Keratinocyte (primary cell): ENCODE results near the gene LAMP1. TPM values are rescaled to one million over a fixed set of nuclear protein-coding genes. Genes with fewer than 3 reads are reported as not detected.
"Not testable (repeated sequence)": the region's sequence is repeated elsewhere in the genome, so short reads cannot be mapped to it uniquely, and the experiment has no call there.

Experiments
- DNase-seq: peaks from one replicate; pipeline ENCODE4 v3.0.0-alpha.2; 2011; ENCODE audit warnings: low read depth, missing footprints, low spot score
- FAIRE-seq: peaks from 2 replicates; lab custom pipeline; 2011; peaks lifted over from hg19 to GRCh38; lab: Jason Lieb, UNC
- H2AFZ ChIP-seq: 2 replicates; pipeline ENCODE4 v1.6.0; 2012; ENCODE audit warnings: low read length, control low read depth, inconsistent platforms; ENCODE audit not compliant: control insufficient read depth
- H3K27ac ChIP-seq: 2 replicates; pipeline ENCODE4 v1.5.1; 2011; ENCODE audit warnings: low read length; ENCODE audit not compliant: control insufficient read depth, insufficient read depth
- H3K27me3 ChIP-seq: 3 replicates; pipeline ENCODE4 v1.6.0; 2011; ENCODE audit warnings: low read length; ENCODE audit not compliant: control insufficient read depth, insufficient read depth; ENCODE audit errors: extremely low read depth
- H3K36me3 ChIP-seq, 2 experiments: 2 replicates in 1 of 2; 3 replicates in 1 of 2; pipeline ENCODE4 v1.5.1; 2011; ENCODE audit warnings: low read length in 2 of 2, mild to moderate bottlenecking in 1 of 2; ENCODE audit not compliant: control insufficient read depth in 2 of 2, insufficient read depth in 2 of 2; ENCODE audit errors: extremely low read depth in 1 of 2
- H3K4me1 ChIP-seq: 3 replicates; pipeline ENCODE4 v1.5.1; 2011; ENCODE audit warnings: low read length; ENCODE audit not compliant: control insufficient read depth, insufficient read depth; ENCODE audit errors: extremely low read depth
- H3K4me2 ChIP-seq: 3 replicates; pipeline ENCODE4 v1.6.0; 2011; ENCODE audit warnings: low read depth, low read length; ENCODE audit not compliant: control insufficient read depth, insufficient read depth; ENCODE audit errors: extremely low read depth
- H3K4me3 ChIP-seq, 3 experiments: fragments of 200-600 bp in 1 of 3; sonication (generic) in 1 of 3; 2 replicates in 2 of 3; 3 replicates in 1 of 3; pipeline ENCODE4 v1.5.1; 2011 to 2016; ENCODE audit warnings: low read length in 3 of 3, mild to moderate bottlenecking in 3 of 3, control low read depth in 2 of 3, inconsistent platforms in 1 of 3, low read depth in 1 of 3, mixed read lengths in 1 of 3, mixed run types in 1 of 3, moderate library complexity in 1 of 3; ENCODE audit not compliant: control insufficient read depth in 2 of 3, insufficient read depth in 2 of 3; ENCODE audit errors: extremely low read depth in 1 of 3
- H3K79me2 ChIP-seq: 2 replicates; pipeline ENCODE4 v1.6.0; 2012; ENCODE audit warnings: low read length; ENCODE audit not compliant: control insufficient read depth, insufficient read depth
- H3K9ac ChIP-seq: 3 replicates; pipeline ENCODE4 v1.6.0; 2011; ENCODE audit warnings: low read length; ENCODE audit not compliant: control insufficient read depth, insufficient read depth; ENCODE audit errors: extremely low read depth
- H3K9me1 ChIP-seq: 3 replicates; pipeline ENCODE4 v1.6.0; 2011; ENCODE audit warnings: low read length; ENCODE audit not compliant: control insufficient read depth, insufficient read depth; ENCODE audit errors: extremely low read depth
- H3K9me3 ChIP-seq: 2 replicates; pipeline ENCODE4 v1.5.1; 2012; ENCODE audit warnings: low read depth, low read length; ENCODE audit not compliant: control insufficient read depth
- H4K20me1 ChIP-seq: 3 replicates; pipeline ENCODE4 v1.6.0; 2011; ENCODE audit warnings: low read length; ENCODE audit not compliant: control insufficient read depth, insufficient read depth; ENCODE audit errors: extremely low read depth
- CTCF ChIP-seq, 3 experiments: IDR thresholded peaks in 1 of 3; conservative IDR thresholded peaks in 1 of 3; optimal IDR thresholded peaks in 1 of 3; 2 replicates in 2 of 3; 3 replicates in 1 of 3; pipeline versions ENCODE3 to v1.5.1; 2011; ENCODE audit warnings: low read length in 3 of 3, mild to moderate bottlenecking in 3 of 3, moderate library complexity in 2 of 3, control low read depth in 1 of 3, inconsistent platforms in 1 of 3; ENCODE audit not compliant: insufficient read depth in 2 of 3; ENCODE audit errors: extremely low read depth in 1 of 3
- EZH2 ChIP-seq: IDR thresholded peaks from one replicate; pipeline ENCODE4 v1.6.1; 2012; ENCODE audit warnings: inconsistent platforms, mild to moderate bottlenecking, low read length, moderate library complexity
- dilution Hi-C: fragments of 300-500 bp; cut with MboI; formaldehyde crosslinking; loops from one replicate; pipeline ENCODE4 v1.7.0; 2020; ENCODE audit warnings: low sequenced_read_pairs; ENCODE audit not compliant: extremely low pct_ligation_motif_present
- polyA plus RNA-seq, 5 experiments: library from polyadenylated mRNA; depleted of rRNA in 3 of 5; stranded (reverse) in 3 of 5; stranded (forward) in 1 of 5; unstranded in 1 of 5; fragments of >200 nt; gene quantifications; 1 replicate in 1 of 5; 2 replicates in 3 of 5; 3 replicates in 1 of 5; pipeline versions ENCODE4 v1.2.1 to v1.2.3, GENCODE V29; 2011 to 2012; ENCODE audit warnings: missing spikeins in 2 of 5, low read depth in 1 of 5, low replicate concordance in 1 of 5

LAMP1 gene
- polyA plus RNA-seq, 1 donor (not counting 4 experiments of a cell fraction or from before 2014, with no cell fraction given), result 202 TPM

- Histone ChIP-seq H3K4me1 (peaks cover 10% of the 10 kb centered on the region), H3K4me3 (no peak overlapping the region), H3K36me3 (peaks cover 2 to 4% of the 10 kb centered on the region in 2 experiments), H3K27me3 (no peaks in the 10 kb centered on the region), H4K20me1 (no peaks in the 10 kb centered on the region), H3K27ac (no peak overlapping the region), H3K9me1 (no peaks in the 10 kb centered on the region), H2AFZ (no peak overlapping the region), H3K9ac (no peak overlapping the region), H3K79me2 (no peaks in the 10 kb centered on the region), H3K9me3 (peaks cover 2% of the 10 kb centered on the region), H3K4me2 (no peak overlapping the region)
- DNase-seq (no peak), FAIRE-seq (no peak)
- dilution Hi-C loops, result no loop called here
- no peak for TF ChIP-seq CTCF (optimal IDR thresholded peaks at IDR 0.05 in 1 of 3, IDR thresholded peaks at IDR 0.05 in 1 of 3, conservative IDR thresholded peaks at IDR 0.05 in 1 of 3; ENCODE audit: extremely low read depth in 1 of 3, insufficient read depth in 2 of 3, low read length in 3 of 3)
- TF ChIP-seq EZH2, result no peak
These were observed 48.4 kb downstream of the LAMP1 start for GRCh38 chr13:113345486-113345885.

GRCh38 chr13:113347736-113348225 is 50.7 kb downstream of the LAMP1 start:
- H3K36me3 ChIP-seq, dilution Hi-C loops, H3K4me3 ChIP-seq: not testable (repeated sequence)

GRCh38 chr13:113348591-113348990 is 51.6 kb downstream of the LAMP1 start:
- no peak overlapping the region for H3K27ac ChIP-seq
- FAIRE-seq, result no peak
- H3K4me1 ChIP-seq, result peaks cover 10% of the 10 kb centered on the region
- H3K9ac ChIP-seq, result no peak overlapping the region
- no peaks in the 10 kb centered on the region for H3K27me3 ChIP-seq
- TF ChIP-seq CTCF (optimal IDR thresholded peaks at IDR 0.05 in 1 of 3, IDR thresholded peaks at IDR 0.05 in 1 of 3, conservative IDR thresholded peaks at IDR 0.05 in 1 of 3; ENCODE audit: extremely low read depth in 1 of 3, insufficient read depth in 2 of 3, low read length in 3 of 3), result no peak
- H3K9me1 ChIP-seq, result no peaks in the 10 kb centered on the region
- H2AFZ ChIP-seq, result no peak overlapping the region
- H4K20me1 ChIP-seq, result no peaks in the 10 kb centered on the region
- peaks cover 2% of the 10 kb centered on the region for H3K9me3 ChIP-seq
- no peak overlapping the region for H3K4me2 ChIP-seq
- H3K79me2 ChIP-seq, result no peaks in the 10 kb centered on the region
- dilution Hi-C loops, result no loop called here
- peaks cover 2 to 4% of the 10 kb centered on the region in 2 experiments for H3K36me3 ChIP-seq
- H3K4me3 ChIP-seq, result no peak overlapping the region
- DNase-seq, result no peak

More at GRCh38 chr13:113347736-113348225, 50.7 kb downstream of the LAMP1 start:
- not testable (repeated sequence) for H3K27me3 ChIP-seq, H3K9me1 ChIP-seq, DNase-seq, FAIRE-seq, H3K9ac ChIP-seq, H3K27ac ChIP-seq, H4K20me1 ChIP-seq, H3K79me2 ChIP-seq, H2AFZ ChIP-seq, H3K4me2 ChIP-seq, H3K9me3 ChIP-seq
- peaks cover 10% of the 10 kb centered on the region for H3K4me1 ChIP-seq
